AG04449 (cell line): ENCODE measurements around the gene LRPPRC.

Experiments used
- CTCF ChIA-PET: fragments of 350-600 bp; formaldehyde crosslinking; extraction: SDS; loops from one replicate; lab custom pipeline; 2021; ENCODE audit warnings: antibody characterized with exemption; lab: Yijun Ruan, JAX
- POLR2A ChIA-PET: fragments of 400-600, 350-600 bp; formaldehyde crosslinking; extraction: SDS; loops from one replicate; lab custom pipeline; 2020; ENCODE audit warnings: antibody characterized with exemption, inconsistent platforms; lab: Yijun Ruan, JAX
- DNase-seq: peaks from one replicate; pipeline ENCODE4 v3.0.0-alpha.2; 2010; ENCODE audit warnings: low read depth, low spot score
- H3K4me3 ChIP-seq: 2 replicates; pipeline ENCODE4 v1.5.1; 2011; ENCODE audit warnings: low read depth, mild to moderate bottlenecking, control low read depth, low read length
- TF ChIP-seq, protein P1 (sequence below): IDR thresholded peaks from one replicate; pipeline ENCODE4 v1.5.1; 2011; ENCODE audit warnings: mild to moderate bottlenecking, moderate library complexity, low read length, control low read depth, inconsistent platforms; ENCODE audit not compliant: insufficient read depth; ENCODE audit errors: missing control alignments

LRPPRC gene

DNA sequence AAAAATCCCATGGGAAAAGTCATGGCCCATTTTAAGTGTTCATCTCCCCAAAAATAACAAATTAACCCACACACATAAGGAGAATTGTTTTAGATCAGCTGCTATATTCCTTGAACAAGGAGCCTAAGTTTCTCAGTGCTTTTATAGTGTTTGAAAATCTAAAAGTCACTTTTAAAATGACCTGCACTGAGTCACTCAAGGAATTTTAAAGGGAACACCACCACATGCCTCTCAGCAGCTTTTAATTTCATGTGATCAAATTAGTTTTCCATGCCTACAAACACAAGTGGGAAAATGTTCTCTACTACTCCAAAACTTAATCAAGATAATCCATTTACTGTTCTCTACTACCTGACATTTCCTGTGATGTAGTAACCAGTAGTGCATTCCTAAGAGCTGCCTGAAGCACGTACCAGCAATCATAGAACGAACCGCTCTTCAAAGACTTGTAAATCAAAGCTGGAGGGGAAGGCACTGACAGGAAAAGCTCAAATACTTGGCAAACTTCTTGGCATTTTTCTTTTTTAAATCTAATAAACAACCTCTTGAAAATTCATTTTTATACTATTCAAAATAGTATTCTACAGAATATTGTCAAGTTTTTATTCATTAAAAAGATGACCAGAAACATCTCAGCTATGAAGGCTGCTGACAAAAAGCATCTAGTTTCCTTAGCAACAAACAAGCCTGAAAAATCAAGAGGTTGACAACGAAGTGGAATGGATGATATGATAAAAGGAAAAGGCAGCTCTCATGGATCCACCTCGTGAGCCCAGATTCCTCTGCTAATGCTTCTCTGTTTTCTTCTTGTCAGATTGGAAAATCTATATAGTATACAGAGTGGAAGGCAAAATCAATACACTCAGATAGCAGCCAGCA is 37.2 kb downstream of the LRPPRC start:
- no peak overlapping the region for H3K4me3 ChIP-seq
- ChIA-PET CTCF (interaction anchor here (0.8 to 2.5 kb wide), 4 partner anchors 9 to 34 kb away, joined by 3 to 8 read pairs (median 4); no protein-coding TSS in a partner anchor), POLR2A (interaction anchor here (0.6 kb wide), 1 partner anchor 70 kb away, joined by 3 read pairs; no protein-coding TSS in a partner anchor)
- no peak for DNase-seq
- TF ChIP-seq, protein P1, sequence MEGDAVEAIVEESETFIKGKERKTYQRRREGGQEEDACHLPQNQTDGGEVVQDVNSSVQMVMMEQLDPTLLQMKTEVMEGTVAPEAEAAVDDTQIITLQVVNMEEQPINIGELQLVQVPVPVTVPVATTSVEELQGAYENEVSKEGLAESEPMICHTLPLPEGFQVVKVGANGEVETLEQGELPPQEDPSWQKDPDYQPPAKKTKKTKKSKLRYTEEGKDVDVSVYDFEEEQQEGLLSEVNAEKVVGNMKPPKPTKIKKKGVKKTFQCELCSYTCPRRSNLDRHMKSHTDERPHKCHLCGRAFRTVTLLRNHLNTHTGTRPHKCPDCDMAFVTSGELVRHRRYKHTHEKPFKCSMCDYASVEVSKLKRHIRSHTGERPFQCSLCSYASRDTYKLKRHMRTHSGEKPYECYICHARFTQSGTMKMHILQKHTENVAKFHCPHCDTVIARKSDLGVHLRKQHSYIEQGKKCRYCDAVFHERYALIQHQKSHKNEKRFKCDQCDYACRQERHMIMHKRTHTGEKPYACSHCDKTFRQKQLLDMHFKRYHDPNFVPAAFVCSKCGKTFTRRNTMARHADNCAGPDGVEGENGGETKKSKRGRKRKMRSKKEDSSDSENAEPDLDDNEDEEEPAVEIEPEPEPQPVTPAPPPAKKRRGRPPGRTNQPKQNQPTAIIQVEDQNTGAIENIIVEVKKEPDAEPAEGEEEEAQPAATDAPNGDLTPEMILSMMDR, result no peak

DNA sequence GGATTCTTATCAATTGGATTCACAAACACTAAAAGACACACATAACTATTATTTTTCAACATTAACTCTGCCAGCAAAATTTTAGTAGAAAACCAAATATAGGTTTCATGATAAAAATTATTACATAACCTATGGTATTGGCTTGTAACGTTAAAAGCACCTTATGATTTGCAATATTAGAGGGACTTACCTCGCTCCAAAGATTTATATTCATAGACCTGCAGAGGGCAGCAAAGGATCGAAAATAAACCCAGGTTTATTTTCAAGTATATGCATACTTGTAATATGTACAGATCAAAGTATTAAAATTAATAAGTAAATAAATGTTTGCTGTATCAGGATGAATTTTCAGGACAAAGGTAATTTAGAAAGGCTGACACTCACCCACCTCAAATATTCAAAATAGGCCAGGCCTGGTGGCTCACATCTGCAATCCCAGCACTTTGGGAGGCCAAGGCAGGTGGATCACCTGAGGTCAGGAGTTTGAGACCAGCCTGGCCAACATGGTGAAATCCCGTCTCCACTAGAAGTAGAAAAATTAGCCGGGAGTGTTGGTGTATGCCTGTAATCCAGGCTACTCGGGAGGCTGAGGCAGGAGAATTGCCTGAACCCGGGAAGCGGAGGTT is 45.3 kb downstream of the LRPPRC start:
- TF ChIP-seq, protein P1, result peak; percentile 16
- H3K4me3 ChIP-seq, result no peak overlapping the region
- DNase-seq, result no peak
- CTCF ChIA-PET, result interaction anchor here (0.7 to 2.8 kb wide), 12 partner anchors 8 to 345 kb away, joined by 3 to 15 read pairs (median 4); no protein-coding TSS in a partner anchor
- POLR2A ChIA-PET, result no interaction called here

DNA sequence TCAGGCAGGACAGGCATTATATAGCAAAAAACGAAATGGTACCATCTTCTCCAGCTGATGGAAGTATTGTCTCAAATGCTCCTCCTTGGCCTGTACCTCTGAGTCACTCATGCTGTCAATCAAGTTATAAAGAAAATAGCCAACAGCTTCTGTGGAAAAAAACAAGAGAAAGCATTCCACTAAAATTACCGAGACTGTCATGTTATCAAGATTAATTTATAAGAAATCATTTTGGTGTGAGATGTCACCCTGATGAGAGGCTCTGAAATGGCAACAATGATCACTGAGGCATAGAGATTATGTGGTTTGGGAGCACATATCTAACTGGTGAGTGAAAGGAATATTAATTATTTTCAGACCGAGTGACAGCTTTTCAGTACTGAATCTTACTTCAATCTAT is 47.4 kb downstream of the LRPPRC start:
- CTCF ChIA-PET, result interaction anchor here (1.6 to 1.8 kb wide), 2 partner anchors 9 to 13 kb away, joined by 4 to 5 read pairs; no protein-coding TSS in a partner anchor
- no peak overlapping the region for H3K4me3 ChIP-seq
- TF ChIP-seq, protein P1, result no peak
- POLR2A ChIA-PET, result no interaction called here
- no peak for DNase-seq

DNA sequence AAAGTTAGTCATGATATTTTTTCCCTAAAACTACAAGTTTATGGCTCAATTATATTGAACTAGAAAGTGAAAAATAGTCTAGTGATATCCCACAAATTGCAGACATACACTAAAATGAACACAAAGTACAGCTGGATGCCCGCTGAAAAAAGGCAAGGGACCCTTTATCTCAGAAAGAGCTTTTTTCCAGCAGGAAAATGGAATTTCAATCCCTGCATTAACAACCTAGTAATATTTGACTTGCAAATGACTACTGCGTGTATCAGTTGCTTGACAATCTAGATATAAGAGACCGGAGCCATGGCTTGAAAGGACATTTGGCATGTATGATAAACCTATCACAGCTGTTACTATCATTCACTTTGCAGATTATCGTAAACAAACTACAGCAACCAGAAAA is 49.1 kb downstream of the LRPPRC start:
- TF ChIP-seq, protein P1, result no peak
- POLR2A ChIA-PET, result no interaction called here

DNA sequence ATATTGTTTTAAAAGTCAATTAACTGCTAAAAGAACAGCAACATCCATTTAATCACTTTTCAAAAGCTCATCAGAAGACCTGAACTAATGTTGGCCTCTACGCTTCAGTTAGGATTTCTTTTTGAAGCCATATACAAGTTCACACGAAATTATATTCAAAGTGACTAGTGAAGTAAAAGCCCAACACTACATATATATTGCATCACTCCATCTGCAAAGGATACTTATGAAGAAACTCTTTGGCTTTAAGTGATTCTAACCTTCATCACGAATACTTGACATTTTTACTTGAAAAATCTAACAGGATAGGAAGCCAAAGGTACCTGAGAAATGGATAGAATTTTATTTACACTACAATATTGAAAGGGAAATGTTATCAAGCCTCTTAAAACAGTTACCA is 50.4 kb downstream of the LRPPRC start:
- H3K4me3 ChIP-seq, result no peak overlapping the region
- DNase-seq, result no peak
- TF ChIP-seq, protein P1, result no peak
- ChIA-PET POLR2A (no interaction called here), CTCF (no interaction called here)

More for the DNA sequence above, 49.1 kb downstream of the LRPPRC start:
- no peak for DNase-seq
- H3K4me3 ChIP-seq, result no peak overlapping the region
- CTCF ChIA-PET, result no interaction called here

DNA sequence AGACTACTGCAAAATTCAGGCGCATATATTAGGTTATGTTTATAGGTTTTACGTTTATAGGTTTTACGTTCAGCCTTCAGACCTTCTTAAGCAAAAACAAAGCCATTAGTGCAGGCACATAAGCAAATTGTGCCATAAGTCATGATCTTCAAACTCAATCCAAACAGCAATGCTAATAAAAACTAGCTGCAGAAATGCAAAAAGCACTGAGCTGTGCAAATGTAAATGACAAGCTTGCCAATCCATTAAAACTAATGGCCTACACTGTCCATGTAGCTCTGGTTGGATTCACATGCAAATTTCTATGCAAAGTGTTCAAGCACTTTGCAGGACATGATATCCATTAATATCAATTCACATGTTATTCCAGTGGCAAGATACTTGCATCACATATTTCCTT is 50.9 kb downstream of the LRPPRC start:
- TF ChIP-seq, protein P1, result no peak
- POLR2A ChIA-PET, result no interaction called here
- CTCF ChIA-PET, result no interaction called here
- no peak for DNase-seq
- no peak overlapping the region for H3K4me3 ChIP-seq
